HG03095 (cell line): ENCODE data around the gene SLC25A22.

ENCODE experiments used
- ATAC-seq: cut with Tn5 transposase; IDR thresholded peaks from one replicate; pipeline ENCODE4 v1.9.1; 2021; ENCODE audit warnings: moderate library complexity; ENCODE audit not compliant: unreplicated experiment

Gene SLC25A22

GRCh38 chr11:791658-792534 lies 6.2 kb downstream of the SLC25A22 start:
- ATAC-seq, result no peak

GRCh38 chr11:790721-791564 lies 7.1 kb downstream of the SLC25A22 start:
- ATAC-seq, result no peak

GRCh38 chr11:789943-790342 lies 8.1 kb downstream of the SLC25A22 start, which contains the start of gene CEND1:
TSS of gene CEND1 (minus strand) at chr11:790090. CDS start at chr11:788576, 1,514 bp downstream.
- ATAC-seq, result no peak

- no peak for ATAC-seq
Observed at GRCh38 chr11:788953-789940, 8.8 kb downstream of the SLC25A22 start.

GRCh38 chr11:788009-788640 lies 10.0 kb downstream of the SLC25A22 start:
- no peak for ATAC-seq

- ATAC-seq, result no peak
Observed at GRCh38 chr11:787084-787675, 10.9 kb downstream of the SLC25A22 start.

GRCh38 chr11:786235-787083 lies 11.6 kb downstream of the SLC25A22 start:
- no peak for ATAC-seq

- ATAC-seq, result no peak
Observed at GRCh38 chr11:783581-784015, 14.5 kb downstream of the SLC25A22 start.

GRCh38 chr11:782264-783174 lies 15.6 kb downstream of the SLC25A22 start:
- ATAC-seq, result no peak

- ATAC-seq, result no peak
Observed at GRCh38 chr11:779955-780532, 18.0 kb downstream of the SLC25A22 start.

GRCh38 chr11:778976-779954 lies 18.8 kb downstream of the SLC25A22 start:
- no peak for ATAC-seq

- peak; percentile 50 for ATAC-seq
Observed at GRCh38 chr11:777288-778255, 20.5 kb downstream of the SLC25A22 start, which contains the start of gene GATD1. TSS of gene GATD1 (minus strand) at chr11:777487. CDS start at chr11:777462, 25 bp downstream.

GRCh38 chr11:776561-777287 lies 21.4 kb downstream of the SLC25A22 start:
- peak; percentile 22 for ATAC-seq

GRCh38 chr11:776263-776560 lies 21.9 kb downstream of the SLC25A22 start:
- ATAC-seq, result no peak
